Mucosa of descending colon (tissue), 3 donors: Measurements from ENCODE around the gene CXCL8. TPM values are rescaled to one million over a fixed set of nuclear protein-coding genes. Genes with fewer than 3 reads are reported as not detected.

Source experiments
- ATAC-seq: fragments of 200-7000 bp; cut with Tn5 transposase; one replicate; pipeline ENCODE4 v1.9.1; 2020; ENCODE audit warnings: mild to moderate bottlenecking, moderate library complexity
- DNase-seq, 3 donors: peaks; one replicate each; pipeline ENCODE4 v3.0.0-alpha.2; 2020
- H3K36me3 ChIP-seq: fragments of 200-600 bp; one replicate; pipeline ENCODE4 v1.8.0; 2021; ENCODE audit warnings: low read depth, mild to moderate bottlenecking
- H3K4me1 ChIP-seq: fragments of 200-600 bp; one replicate; pipeline ENCODE4 v1.8.0; 2021; ENCODE audit warnings: low read depth, mild to moderate bottlenecking
- H3K4me3 ChIP-seq: fragments of 200-600 bp; one replicate; pipeline ENCODE4 v1.8.0; 2021; ENCODE audit warnings: mild to moderate bottlenecking
- H3K9me3 ChIP-seq: fragments of 200-600 bp; one replicate; pipeline ENCODE4 v1.8.0; 2021; ENCODE audit warnings: mild to moderate bottlenecking
- CTCF ChIP-seq: fragments of 200-600 bp; IDR thresholded peaks from one replicate; pipeline ENCODE4 v1.8.0; 2022; ENCODE audit warnings: antibody characterized with exemption, mild to moderate bottlenecking
- intact Hi-C, 2 donors: fragments of 100-400 bp; cut with DNase I in 1 of 2; cut with micrococcal nuclease in 1 of 2; formaldehyde crosslinking; loops; one replicate each; pipeline versions ENCODE4 v1.11.0 to v1.11.1; 2022; cut with DNase I, micrococcal nuclease
- total RNA-seq, 3 donors: library from RNA; stranded (reverse); fragmentation: NEBNext Ultra II Directional in 2 of 3; extraction: Animal tissue kit (Norgen Biotek cat#: 25700) in 2 of 3; gene quantifications; one replicate each; pipeline versions ENCODE4 v1.2.1 to v1.2.4, GENCODE V29; 2021 to 2023
- donor health status: DM: no; HTN: no; CAD: no; lungs with moderate emphysema.
- donor health status: DM: no; HTN: no; CAD: no.
- donor health status: DM: no; HTN: yes; CAD: no.

Gene CXCL8
- total RNA-seq, 3 donors from 2014 or later = 0.73 to 44.6 (median 0.78) TPM

GRCh38 chr4:73753215-73753614, 12.8 kb downstream of the CXCL8 start:
- Histone ChIP-seq H3K9me3 (no peaks in the 10 kb centered on the region), H3K4me1 (no peaks in the 10 kb centered on the region), H3K4me3 (no peak overlapping the region), H3K36me3 (no peaks in the 10 kb centered on the region)
- intact Hi-C loops = no loop called here
- TF ChIP-seq CTCF = no peak
- DNase-seq (no peak), ATAC-seq (no peak)

- H3K9me3 ChIP-seq = no peaks in the 10 kb centered on the region
- intact Hi-C loops = no loop called here
- TF ChIP-seq CTCF = no peak
- DNase-seq (no peak), ATAC-seq (peak; percentile 75)
- H3K36me3 ChIP-seq = no peaks in the 10 kb centered on the region
- H3K4me3 ChIP-seq = no peak overlapping the region
- no peaks in the 10 kb centered on the region for H3K4me1 ChIP-seq
Measured at GRCh38 chr4:73754934-73755333, 14.6 kb downstream of the CXCL8 start.

- no peak for TF ChIP-seq CTCF
- Histone ChIP-seq H3K9me3 (no peaks in the 10 kb centered on the region), H3K4me1 (no peaks in the 10 kb centered on the region), H3K4me3 (no peak overlapping the region), H3K36me3 (no peaks in the 10 kb centered on the region)
- intact Hi-C loops = no loop called here
- ATAC-seq (no peak), DNase-seq (no peak)
Measured at GRCh38 chr4:73759357-73759756, 19.0 kb downstream of the CXCL8 start.

- no peak overlapping the region for H3K4me3 ChIP-seq
- H3K9me3 ChIP-seq = no peaks in the 10 kb centered on the region
- ATAC-seq = no peak
- no peak for TF ChIP-seq CTCF
- DNase-seq = no peak
- H3K36me3 ChIP-seq = no peaks in the 10 kb centered on the region
- no peaks in the 10 kb centered on the region for H3K4me1 ChIP-seq
- intact Hi-C loops = no loop called here
Measured at GRCh38 chr4:73761856-73762255, 21.5 kb downstream of the CXCL8 start.

GRCh38 chr4:73762409-73762808, 22.0 kb downstream of the CXCL8 start:
- no peaks in the 10 kb centered on the region for H3K4me1 ChIP-seq
- ATAC-seq (peak; percentile 36), DNase-seq (no peak)
- intact Hi-C loops = no loop called here
- H3K4me3 ChIP-seq = no peak overlapping the region
- H3K36me3 ChIP-seq = no peaks in the 10 kb centered on the region
- TF ChIP-seq CTCF = no peak
- no peaks in the 10 kb centered on the region for H3K9me3 ChIP-seq

GRCh38 chr4:73763877-73764276, 23.5 kb downstream of the CXCL8 start:
- H3K9me3 ChIP-seq = no peaks in the 10 kb centered on the region
- no peak for ATAC-seq
- H3K36me3 ChIP-seq = no peaks in the 10 kb centered on the region
- intact Hi-C loops = no loop called here
- no peak for TF ChIP-seq CTCF
- H3K4me1 ChIP-seq = no peaks in the 10 kb centered on the region
- DNase-seq = no peak
- H3K4me3 ChIP-seq = no peak overlapping the region
